Liver (tissue), 9 donors: ENCODE results near the gene NFATC4. TPM values are rescaled to one million over a fixed set of nuclear protein-coding genes. Genes with fewer than 3 reads are reported as not detected.

Experiments
- DNase-seq: peaks from one replicate; pipeline ENCODE4 v3.0.0-alpha.2; 2017; ENCODE audit warnings: low spot score
- H3K27ac ChIP-seq, 2 donors: one replicate each; pipeline ENCODE4 v1.7.0; 2013; ENCODE audit warnings: inconsistent platforms in 2 of 2, low read length in 2 of 2, control low read depth in 1 of 2, low read depth in 1 of 2, mild to moderate bottlenecking in 1 of 2
- H3K27me3 ChIP-seq, 4 donors: one replicate each; pipeline versions ENCODE4 v1.6.1 to v1.7.0; 2013; ENCODE audit warnings: low read length in 3 of 4, inconsistent platforms in 1 of 4, mild to moderate bottlenecking in 1 of 4, moderate library complexity in 1 of 4; ENCODE audit not compliant: control insufficient read depth in 4 of 4, insufficient read depth in 4 of 4
- H3K36me3 ChIP-seq, 4 donors: one replicate each; pipeline versions ENCODE4 v1.6.1 to v1.7.0; 2013; ENCODE audit warnings: low read length in 3 of 4, mild to moderate bottlenecking in 3 of 4, low read depth in 1 of 4, moderate library complexity in 1 of 4; ENCODE audit not compliant: control insufficient read depth in 4 of 4, insufficient read depth in 3 of 4
- H3K4me1 ChIP-seq, 4 donors: one replicate each; pipeline versions ENCODE4 v1.6.1 to v1.7.0; 2013; ENCODE audit warnings: low read length in 3 of 4, mild to moderate bottlenecking in 3 of 4, moderate library complexity in 1 of 4; ENCODE audit not compliant: control insufficient read depth in 4 of 4, insufficient read depth in 4 of 4
- H3K4me3 ChIP-seq, 3 donors: one replicate each; pipeline versions ENCODE4 v1.6.1 to v1.7.0; 2013; ENCODE audit warnings: low read length in 3 of 3, control low read depth in 1 of 3, low read depth in 1 of 3, mild to moderate bottlenecking in 1 of 3
- H3K9ac ChIP-seq, 2 donors: one replicate each; pipeline ENCODE4 v1.7.0; 2013; ENCODE audit warnings: low read length in 2 of 2, mild to moderate bottlenecking in 2 of 2, moderate library complexity in 2 of 2, control low read depth in 1 of 2, low read depth in 1 of 2
- H3K9me3 ChIP-seq, 4 donors: one replicate each; pipeline versions ENCODE4 v1.6.1 to v1.7.0; 2013; ENCODE audit warnings: low read length in 3 of 4; ENCODE audit not compliant: control insufficient read depth in 4 of 4
- ATF3 ChIP-seq: IDR thresholded peaks from 2 replicates; pipeline ENCODE4 v1.6.1; 2016; ENCODE audit warnings: antibody characterized with exemption
- CTCF ChIP-seq: fragments of 150-350 bp; IDR thresholded peaks from 2 replicates; pipeline ENCODE4 v1.5.1; 2017; ENCODE audit warnings: improper control_type of control experiment, low read depth, low read length; ENCODE audit not compliant: missing input control
- EGR1 ChIP-seq, 2 donors: IDR thresholded peaks; 2 replicates each; pipeline ENCODE4 v1.6.1; 2016 to 2018; ENCODE audit warnings: antibody characterized with exemption in 2 of 2, low read depth in 2 of 2
- FOXA1 ChIP-seq: IDR thresholded peaks from 2 replicates; pipeline ENCODE4 v1.6.1; 2016; ENCODE audit warnings: antibody characterized with exemption
- FOXA2 ChIP-seq: IDR thresholded peaks from 2 replicates; pipeline ENCODE4 v1.6.1; 2016; ENCODE audit warnings: antibody characterized with exemption
- HNF4A ChIP-seq, 2 donors: conservative IDR thresholded peaks; 2 replicates each; pipeline ENCODE4 v1.6.1; 2016; ENCODE audit warnings: antibody characterized with exemption in 2 of 2, mild to moderate bottlenecking in 2 of 2
- HNF4G ChIP-seq: IDR thresholded peaks from 2 replicates; pipeline ENCODE4 v1.6.1; 2016; ENCODE audit warnings: antibody characterized with exemption
- JUND ChIP-seq, 2 donors: IDR thresholded peaks; 2 replicates each; pipeline ENCODE4 v1.6.1; 2016; ENCODE audit warnings: antibody characterized with exemption in 2 of 2
- MAX ChIP-seq: IDR thresholded peaks from 2 replicates; pipeline ENCODE4 v1.6.1; 2016; ENCODE audit warnings: antibody characterized with exemption
- NR2F2 ChIP-seq: IDR thresholded peaks from 2 replicates; pipeline ENCODE4 v1.6.1; 2016; ENCODE audit warnings: antibody characterized with exemption
- RAD21 ChIP-seq, 2 donors: IDR thresholded peaks; 2 replicates each; pipeline ENCODE4 v1.6.1; 2016; ENCODE audit warnings: antibody characterized with exemption in 2 of 2, mild to moderate bottlenecking in 2 of 2
- REST ChIP-seq: IDR thresholded peaks from 2 replicates; pipeline ENCODE4 v1.6.1; 2016; ENCODE audit warnings: antibody characterized with exemption, mild to moderate bottlenecking
- RXRA ChIP-seq, 2 donors: IDR thresholded peaks; 2 replicates each; pipeline ENCODE4 v1.6.1; 2017 to 2018; ENCODE audit warnings: antibody characterized with exemption in 2 of 2, mild to moderate bottlenecking in 1 of 2
- SP1 ChIP-seq: IDR thresholded peaks from 2 replicates; pipeline ENCODE4 v1.6.1; 2018; ENCODE audit warnings: antibody characterized with exemption, mild to moderate bottlenecking
- TAF1 ChIP-seq: conservative IDR thresholded peaks from 2 replicates; pipeline ENCODE4 v1.6.1; 2016; ENCODE audit warnings: antibody characterized with exemption, mild to moderate bottlenecking
- YY1 ChIP-seq: IDR thresholded peaks from 2 replicates; pipeline ENCODE4 v1.6.1; 2016; ENCODE audit warnings: antibody characterized with exemption, mild to moderate bottlenecking
- ZBTB33 ChIP-seq: IDR thresholded peaks from 2 replicates; pipeline ENCODE4 v1.6.1; 2016; ENCODE audit warnings: antibody characterized with exemption
- WGBS: extraction: QIAGEN DNeasy Blood & Tissue Kit; methylation state at CpG from one replicate; pipeline ENCODE4 v1.1.7; 2013; 5-methylcytosine and 5-hydroxymethylcytosine counted together
- polyA plus RNA-seq, 2 donors: library from polyadenylated mRNA; stranded (reverse) in 1 of 2; unstranded in 1 of 2; fragments of 200-250 nt in 1 of 2; fragments of >200 nt in 1 of 2; fragmentation: Nextera tagmentation in 1 of 2; extraction: Ambion mirVana in 1 of 2; gene quantifications; one replicate each; pipeline versions ENCODE4 v1.2.1 to v1.2.3, GENCODE V29; 2013 to 2015
- total RNA-seq, 2 donors: library from RNA; depleted of rRNA; stranded (reverse); fragments of >200 nt; gene quantifications; one replicate each; pipeline ENCODE4 v1.2.3, GENCODE V29; 2014
- donor health status: healthy.
- donor health status: healthy.
- donor health status: healthy.
- donor health status: healthy.
- donor health status: healthy.

NFATC4 gene
- total and polyA plus RNA-seq, 4 donors, result 1.0 to 3.6 (median 1.8) TPM

GRCh38 chr14:24407608-24408325 is 39.8 kb downstream of the NFATC4 start:
- TF ChIP-seq TAF1 (no peak), HNF4G (no peak), ATF3 (no peak), ZBTB33 (no peak), REST (no peak), YY1 (no peak), FOXA2 (no peak), JUND (IDR thresholded peaks at IDR 0.05) (no peak), MAX (no peak), CTCF (no peak), SP1 (no peak), FOXA1 (no peak), NR2F2 (no peak), HNF4A (conservative IDR thresholded peaks at IDR 0.05) (no peak), EGR1 (IDR thresholded peaks at IDR 0.05; ENCODE audit: low read depth in 2 of 2) (no peak), RXRA (IDR thresholded peaks at IDR 0.05) (no peak), RAD21 (IDR thresholded peaks at IDR 0.05) (no peak)
- Histone ChIP-seq H3K36me3 (peaks cover 0 to 7% (median 0%) of the 10 kb centered on the region in 4 donors), H3K9me3 (no peaks in the 10 kb centered on the region), H3K27me3 (no peaks in the 10 kb centered on the region), H3K27ac (no peak overlapping the region), H3K4me1 (peaks cover 0 to 11% (median 8%) of the 10 kb centered on the region in 4 donors), H3K9ac (no peak overlapping the region), H3K4me3 (no peak overlapping the region)
- no peak for DNase-seq
- WGBS, result 95% methylated on average over 18 of the region's 18 CpGs
